ENCODE measurements around the gene DIP2A. TPM values are rescaled to one million over a fixed set of nuclear protein-coding genes. Genes with fewer than 3 reads are reported as not detected.

The DIP2A gene
- total RNA-seq, 4 donors from 2014 or later = 25.9 to 57.4 (median 33.3) TPM

- DNase-seq (ENCODE audit: low spot score) = no peak
- ATAC-seq (ENCODE audit: low FRiP score) = no peak
- no peak for TF ChIP-seq CTCF (IDR thresholded peaks at IDR 0.05)
Measured at GRCh38 chr21:46559291-46559983, 100.7 kb downstream of the DIP2A start.

- DNase-seq (ENCODE audit: low spot score) (no peak), ATAC-seq (ENCODE audit: low FRiP score) (no peak)
- no peak for TF ChIP-seq CTCF (IDR thresholded peaks at IDR 0.05)
Measured at GRCh38 chr21:46560568-46561444, 102.1 kb downstream of the DIP2A start.

GRCh38 chr21:46561445-46562090, 102.9 kb downstream of the DIP2A start:
- ATAC-seq (ENCODE audit: low FRiP score) (no peak), DNase-seq (ENCODE audit: low spot score) (no peak)
- no peak for TF ChIP-seq CTCF (IDR thresholded peaks at IDR 0.05)

DNA sequence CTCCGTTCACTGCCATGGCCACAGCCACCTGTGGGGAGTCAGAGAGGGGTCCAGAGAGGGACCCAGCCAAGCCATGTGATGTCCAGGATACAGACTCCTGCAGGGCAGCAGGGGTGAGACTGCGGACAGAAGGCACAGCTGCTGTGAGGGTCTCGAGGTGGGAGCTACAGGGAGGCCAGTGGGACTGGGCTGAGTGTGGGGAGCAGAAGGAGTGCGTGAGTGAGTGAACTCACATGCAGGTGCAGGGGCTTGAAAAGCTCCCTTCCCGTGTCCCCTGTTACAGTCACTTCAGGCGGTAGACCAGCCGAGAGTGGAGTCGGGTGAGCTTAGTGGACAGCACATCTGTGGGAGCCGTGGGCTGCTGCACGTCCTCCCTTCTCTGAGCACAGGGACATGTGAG, 103.8 kb downstream of the DIP2A start:
- no peak for ATAC-seq (ENCODE audit: low FRiP score)
- DNase-seq (ENCODE audit: low spot score) = no peak
- TF ChIP-seq CTCF (IDR thresholded peaks at IDR 0.05) = no peak

- DNase-seq (ENCODE audit: low spot score) = no peak
- no peak for ATAC-seq (ENCODE audit: low FRiP score)
- no peak for TF ChIP-seq CTCF (IDR thresholded peaks at IDR 0.05)
Measured at GRCh38 chr21:46562964-46563607, 104.4 kb downstream of the DIP2A start.

GRCh38 chr21:46564391-46564790, 105.7 kb downstream of the DIP2A start:
- no peak for ATAC-seq (ENCODE audit: low FRiP score)
- DNase-seq (ENCODE audit: low spot score) = no peak

More at GRCh38 chr21:46564391-46564790, 105.7 kb downstream of the DIP2A start:
- TF ChIP-seq CTCF (IDR thresholded peaks at IDR 0.05) = no peak
